ENCODE measurements around the gene DPPA2. TPM values are rescaled to one million over a fixed set of nuclear protein-coding genes. Genes with fewer than 3 reads are reported as not detected.

Gene DPPA2
- total and polyA plus RNA-seq, 2 of the 8 experiments (the other 6 are each of a cell fraction or from before 2014, with no cell fraction given): 7.8 to 12.6 TPM

- WGBS, 2 experiments (ENCODE audit: extremely low coverage in 1 of 2, insufficient coverage in 1 of 2, insufficient read length in 1 of 2, insufficient replicate concordance in 2 of 2, low coverage in 1 of 2, low lambda C conversion rate in 2 of 2, missing lambda C conversion rate in 1 of 2): 91% methylated on average over 7 of the region's 7 CpGs; no CpG with 5 or more reads in 1 of the 2 experiments
- Histone ChIP-seq H3K56ac (replicated peaks; ENCODE audit: insufficient read length, low read depth, low read length) (no peak overlapping the region), H4K91ac (replicated peaks; ENCODE audit: insufficient read length, low read length) (no peak overlapping the region), H3K9ac (replicated peaks in 1 of 4; ENCODE audit: extremely low read depth in 1 of 4, low read depth in 3 of 4, low read length in 3 of 4) (no peak overlapping the region), H2BK20ac (ENCODE audit: low read length) (no peak overlapping the region), H3K4ac (replicated peaks; ENCODE audit: insufficient read length, low read depth, low read length) (no peak overlapping the region), H4K8ac (ENCODE audit: extremely low read depth, insufficient read depth, low read length) (no peak overlapping the region), H3K79me2 (ENCODE audit: control insufficient read depth in 1 of 2, insufficient read depth in 2 of 2, low read length in 2 of 2) (no peaks in the 10 kb centered on the region), H2BK5ac (ENCODE audit: low read depth, low read length) (no peak overlapping the region), H3K4me1 (replicated peaks in 1 of 4; ENCODE audit: control insufficient read depth in 3 of 4, insufficient read depth in 4 of 4, low read length in 3 of 4) (no peaks in the 10 kb centered on the region; a peak in 1 of 7 replicates), H3K23me2 (ENCODE audit: low read depth, low read length) (no peaks in the 10 kb centered on the region), H3K36me3 (ENCODE audit: control insufficient read depth in 2 of 4, insufficient read depth in 4 of 4, low read length in 3 of 4) (no peaks in the 10 kb centered on the region), H3K9me3 (ENCODE audit: insufficient read depth in 2 of 2, low read depth in 1 of 2, low read length in 1 of 2) (no peaks in the 10 kb centered on the region), H4K20me1 (replicated peaks in 1 of 2; ENCODE audit: control insufficient read depth in 1 of 2, insufficient read depth in 2 of 2, low read length in 2 of 2) (no peaks in the 10 kb centered on the region), H3K27me3 (replicated peaks in 1 of 4; ENCODE audit: control insufficient read depth in 3 of 4, extremely low read depth in 1 of 4, insufficient read depth in 3 of 4, low read length in 3 of 4) (no peaks in the 10 kb centered on the region), H4K5ac (ENCODE audit: insufficient read length, low read depth, low read length) (no peak overlapping the region), H2BK120ac (replicated peaks; ENCODE audit: low read depth, low read length) (no peak overlapping the region), H3K79me1 (ENCODE audit: low read depth, low read length) (no peaks in the 10 kb centered on the region), H3K4me2 (ENCODE audit: insufficient read depth in 1 of 2, low read depth in 2 of 2, low read length in 2 of 2) (no peak overlapping the region), H2BK15ac (ENCODE audit: low read length) (no peak overlapping the region), H3K4me3 (ENCODE audit: extremely low read depth in 1 of 4, insufficient read depth in 2 of 4, low read depth in 3 of 4, low read length in 4 of 4) (no peak overlapping the region), H3K27ac (ENCODE audit: low read depth, low read length) (no peak overlapping the region), H3K18ac (ENCODE audit: extremely low read depth, low read length) (no peak overlapping the region), H2AK5ac (ENCODE audit: low read depth, low read length) (no peak overlapping the region), H3K23ac (ENCODE audit: insufficient read length) (no peak overlapping the region), H2BK12ac (ENCODE audit: low read depth, low read length) (no peak overlapping the region), H3K14ac (ENCODE audit: insufficient read length) (no peak overlapping the region), H2AFZ (ENCODE audit: low read length) (no peak overlapping the region)
- CTCF ChIA-PET (ENCODE audit: partially characterized antibody): interaction anchor here (1.1 to 1.8 kb wide), 2 partner anchors 8 to 15 kb away, joined by 3 to 6 read pairs; no protein-coding TSS in a partner anchor
- no peak for TF ChIP-seq SP2 (IDR thresholded peaks at IDR 0.05; ENCODE audit: low read length)
- no peak for TF ChIP-seq TAF7 (optimal IDR thresholded peaks at IDR 0.05; ENCODE audit: borderline replicate concordance, low read depth, low read length)
- POLR2A ChIA-PET (ENCODE audit: partially characterized antibody): no interaction called here
- no peak for DNase-seq (ENCODE audit: low read depth in 1 of 2, low spot score in 2 of 2)
- no peak for FAIRE-seq
These were observed 45.5 kb downstream of the DPPA2 start for GRCh38 chr3:109270779-109271178.
